ENCODE data around the gene HOATZ.

Gene HOATZ

DNA sequence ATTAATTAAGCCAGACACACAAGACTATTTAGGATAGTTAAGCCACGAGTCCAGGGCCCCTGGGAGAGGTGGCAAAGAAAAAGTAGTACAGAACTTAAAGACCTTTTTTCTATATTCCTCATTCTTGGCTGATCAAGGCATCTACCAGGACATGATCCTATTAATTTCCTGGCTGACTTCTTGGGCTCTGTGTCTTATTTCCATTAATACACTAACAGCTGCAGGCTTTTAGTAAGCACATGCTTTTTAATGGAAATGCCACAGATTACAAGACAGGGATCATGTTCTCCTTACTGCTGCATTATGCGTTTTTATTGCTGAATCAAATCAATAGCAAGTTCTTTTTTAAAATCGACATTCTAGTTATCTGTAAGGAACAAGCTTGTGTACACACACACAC, 37.6 kb upstream of the HOATZ start:
- TF ChIP-seq, protein P1, sequence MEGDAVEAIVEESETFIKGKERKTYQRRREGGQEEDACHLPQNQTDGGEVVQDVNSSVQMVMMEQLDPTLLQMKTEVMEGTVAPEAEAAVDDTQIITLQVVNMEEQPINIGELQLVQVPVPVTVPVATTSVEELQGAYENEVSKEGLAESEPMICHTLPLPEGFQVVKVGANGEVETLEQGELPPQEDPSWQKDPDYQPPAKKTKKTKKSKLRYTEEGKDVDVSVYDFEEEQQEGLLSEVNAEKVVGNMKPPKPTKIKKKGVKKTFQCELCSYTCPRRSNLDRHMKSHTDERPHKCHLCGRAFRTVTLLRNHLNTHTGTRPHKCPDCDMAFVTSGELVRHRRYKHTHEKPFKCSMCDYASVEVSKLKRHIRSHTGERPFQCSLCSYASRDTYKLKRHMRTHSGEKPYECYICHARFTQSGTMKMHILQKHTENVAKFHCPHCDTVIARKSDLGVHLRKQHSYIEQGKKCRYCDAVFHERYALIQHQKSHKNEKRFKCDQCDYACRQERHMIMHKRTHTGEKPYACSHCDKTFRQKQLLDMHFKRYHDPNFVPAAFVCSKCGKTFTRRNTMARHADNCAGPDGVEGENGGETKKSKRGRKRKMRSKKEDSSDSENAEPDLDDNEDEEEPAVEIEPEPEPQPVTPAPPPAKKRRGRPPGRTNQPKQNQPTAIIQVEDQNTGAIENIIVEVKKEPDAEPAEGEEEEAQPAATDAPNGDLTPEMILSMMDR (IDR thresholded peaks at IDR 0.05; ENCODE audit: insufficient read depth, low read depth, low read length, missing control alignments) = no peak
- no peak overlapping the region for H3K4me3 ChIP-seq (ENCODE audit: low read length)
- DNase-seq (ENCODE audit: low read depth) = no peak

DNA sequence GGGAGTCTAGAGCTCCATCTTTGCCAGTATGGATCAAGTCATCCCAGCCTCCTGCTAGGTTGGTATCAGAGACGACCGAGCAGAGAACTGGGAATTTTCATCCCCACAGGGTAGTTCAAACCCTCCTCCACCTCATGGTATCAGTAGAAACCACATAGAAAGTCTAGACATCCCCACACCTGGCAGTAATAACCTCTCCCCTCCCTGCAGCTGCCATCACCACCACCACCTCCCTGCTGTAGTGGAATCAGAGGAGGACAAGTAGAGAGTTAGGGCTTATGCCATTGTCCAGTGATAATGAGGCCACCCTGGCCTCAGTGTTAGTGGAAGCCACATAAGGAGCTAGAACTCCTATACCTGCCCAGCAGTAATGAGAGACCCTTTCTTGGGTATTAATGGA, 36.7 kb upstream of the HOATZ start:
- TF ChIP-seq, protein P1 (IDR thresholded peaks at IDR 0.05; ENCODE audit: insufficient read depth, low read depth, low read length, missing control alignments) = no peak

DNA sequence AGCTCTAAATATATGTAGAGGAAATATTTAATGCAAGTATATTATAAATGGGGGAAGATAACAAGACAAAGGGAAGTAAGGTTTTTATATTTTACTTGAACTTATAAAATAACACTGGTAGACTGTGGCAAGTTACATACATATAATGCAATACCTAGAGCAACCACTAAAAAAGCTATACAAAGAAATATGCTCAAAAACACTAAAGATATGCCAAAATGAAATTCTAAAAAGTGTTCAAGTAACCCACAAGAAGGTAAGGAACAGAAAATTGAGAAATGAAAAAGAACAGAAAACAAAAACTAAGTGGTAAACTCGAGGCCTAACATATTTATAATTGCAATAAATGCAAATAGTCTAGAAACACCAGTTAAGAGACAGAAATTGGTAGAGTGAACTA, 34.9 kb upstream of the HOATZ start:
- no peak for DNase-seq (ENCODE audit: low read depth)
- no peak overlapping the region for H3K4me3 ChIP-seq (ENCODE audit: low read length)
- TF ChIP-seq, protein P1 (IDR thresholded peaks at IDR 0.05; ENCODE audit: insufficient read depth, low read depth, low read length, missing control alignments) = no peak

More for the DNA sequence above, 36.7 kb upstream of the HOATZ start:
- H3K4me3 ChIP-seq (ENCODE audit: low read length) = no peak overlapping the region
- DNase-seq (ENCODE audit: low read depth) = no peak

DNA sequence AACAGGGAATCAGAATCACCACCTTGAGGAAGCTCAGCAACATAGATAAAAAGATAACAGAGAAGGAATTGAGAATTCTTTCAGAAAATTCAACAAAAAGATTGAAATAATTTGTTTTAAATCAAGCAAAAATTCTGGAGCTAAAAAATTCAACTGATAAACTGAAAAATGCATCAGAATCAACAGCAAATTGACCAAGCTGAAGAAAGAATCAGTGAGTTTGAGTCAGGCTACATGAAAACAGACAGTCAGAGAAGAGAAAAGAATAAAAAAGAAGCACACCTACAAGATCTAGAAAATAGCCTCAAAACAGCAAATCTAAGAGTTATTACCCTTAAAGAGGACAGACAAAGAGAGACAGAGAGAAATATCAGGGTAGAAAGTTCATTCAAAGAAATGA, 31.1 kb upstream of the HOATZ start:
- DNase-seq (ENCODE audit: low read depth) = no peak
- TF ChIP-seq, protein P1 (IDR thresholded peaks at IDR 0.05; ENCODE audit: insufficient read depth, low read depth, low read length, missing control alignments) = no peak
- no peak overlapping the region for H3K4me3 ChIP-seq (ENCODE audit: low read length)

- TF ChIP-seq, protein P1 (IDR thresholded peaks at IDR 0.05; ENCODE audit: insufficient read depth, low read depth, low read length, missing control alignments) = no peak
- DNase-seq (ENCODE audit: low read depth) = no peak
- H3K4me3 ChIP-seq (ENCODE audit: low read length) = no peak overlapping the region
Measured at GRCh38 chr11:111490496-111490895, 24.1 kb upstream of the HOATZ start.

- TF ChIP-seq, protein P1 (IDR thresholded peaks at IDR 0.05; ENCODE audit: insufficient read depth, low read depth, low read length, missing control alignments) = no peak
- no peak for DNase-seq (ENCODE audit: low read depth)
- no peak overlapping the region for H3K4me3 ChIP-seq (ENCODE audit: low read length)
Measured at GRCh38 chr11:111494040-111494439, 20.5 kb upstream of the HOATZ start.

DNA sequence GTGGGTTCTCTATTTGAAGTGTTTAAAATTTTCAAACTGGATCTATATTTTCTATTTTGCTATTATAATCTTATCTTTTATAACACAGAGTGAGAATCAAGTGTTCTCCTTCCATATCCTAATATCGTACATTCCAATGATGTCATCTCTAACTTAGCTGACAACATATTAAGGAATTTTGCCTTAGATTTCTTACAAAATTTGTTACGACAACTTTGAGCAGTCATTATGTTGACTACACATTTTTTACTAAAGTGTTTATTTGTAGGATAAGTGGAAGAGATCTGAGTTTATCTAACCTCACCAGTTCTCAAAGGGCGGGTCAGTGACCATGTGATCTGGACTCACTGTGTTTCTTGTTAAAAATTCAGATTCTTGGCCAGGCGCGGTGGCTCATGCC, 15.1 kb upstream of the HOATZ start:
- DNase-seq (ENCODE audit: low read depth) = no peak
- TF ChIP-seq, protein P1 (IDR thresholded peaks at IDR 0.05; ENCODE audit: insufficient read depth, low read depth, low read length, missing control alignments) = no peak
- no peak overlapping the region for H3K4me3 ChIP-seq (ENCODE audit: low read length)
